Stomach (tissue), 4 donors: ENCODE measurements around the gene PHOSPHO1.

ENCODE experiments used
- EP300 ChIP-seq: sonication (generic); formaldehyde crosslinking; IDR thresholded peaks from one replicate; pipeline ENCODE4 v1.6.1; 2017; ENCODE audit warnings: antibody characterized with exemption
- POLR2A ChIP-seq, 4 donors: fragments of 450-650 bp; IDR thresholded peaks; one replicate each; pipeline ENCODE4 v1.6.1; 2016; ENCODE audit warnings: antibody characterized with exemption in 4 of 4, control low read depth in 2 of 4, mild to moderate bottlenecking in 1 of 4, moderate library complexity in 1 of 4
- POLR2AphosphoS5 ChIP-seq, 3 donors: sonication (generic); formaldehyde crosslinking; IDR thresholded peaks; one replicate each; pipeline ENCODE4 v1.6.1; 2016; ENCODE audit warnings: antibody characterized with exemption in 3 of 3
- TF ChIP-seq, protein P1 (sequence below), 7 experiments: fragments of 450-650 bp in 4 of 7; fragments of 200-600 bp in 3 of 7; sonication (generic) in 3 of 7; IDR thresholded peaks; one replicate each; pipeline ENCODE4 v1.5.1; 2016 to 2019; ENCODE audit warnings: antibody characterized with exemption in 7 of 7, control low read depth in 2 of 7, mild to moderate bottlenecking in 1 of 7

DNA sequence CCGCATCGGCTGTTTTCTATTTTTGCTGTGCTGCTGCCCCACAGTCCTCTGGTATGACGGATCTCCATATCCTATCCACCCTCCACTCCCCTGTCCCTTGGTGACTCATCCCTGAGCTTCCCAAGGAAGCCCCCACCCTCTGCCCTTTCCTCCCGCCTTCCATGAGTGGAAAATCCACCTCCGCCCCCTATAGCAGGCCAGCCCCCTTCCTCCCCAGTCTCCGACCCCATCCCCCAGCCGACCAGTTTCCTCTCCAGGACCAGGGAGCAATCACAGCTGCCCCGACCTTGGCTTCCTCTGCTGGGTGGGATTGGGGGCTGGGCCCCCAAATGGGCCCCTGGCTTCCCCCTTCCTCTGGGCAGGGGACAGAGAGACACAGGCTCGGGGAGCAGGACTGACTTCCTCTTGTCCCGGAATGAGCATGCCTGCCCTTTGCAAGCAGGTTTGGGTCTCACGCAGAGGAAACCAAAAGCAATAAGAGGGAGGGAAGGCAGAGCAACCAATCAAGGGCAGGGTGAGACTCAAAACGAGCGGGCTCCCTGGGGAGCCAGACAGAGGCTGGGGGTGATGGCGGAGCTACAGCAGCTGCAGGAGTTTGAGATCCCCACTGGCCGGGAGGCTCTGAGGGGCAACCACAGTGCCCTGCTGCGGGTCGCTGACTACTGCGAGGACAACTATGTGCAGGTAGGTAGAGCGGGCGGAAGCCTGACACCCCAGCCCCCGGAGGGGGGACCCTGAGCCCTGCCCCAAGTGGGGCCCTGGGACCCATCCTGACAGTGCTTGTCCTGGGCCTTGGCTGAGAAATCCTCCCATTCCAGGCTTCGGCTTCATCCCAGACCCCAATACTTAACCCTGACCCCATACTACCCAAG lies 20.2 kb downstream of the PHOSPHO1 start, which contains the start of the genes ABI3 and GNGT2:
- TF ChIP-seq, protein P1, sequence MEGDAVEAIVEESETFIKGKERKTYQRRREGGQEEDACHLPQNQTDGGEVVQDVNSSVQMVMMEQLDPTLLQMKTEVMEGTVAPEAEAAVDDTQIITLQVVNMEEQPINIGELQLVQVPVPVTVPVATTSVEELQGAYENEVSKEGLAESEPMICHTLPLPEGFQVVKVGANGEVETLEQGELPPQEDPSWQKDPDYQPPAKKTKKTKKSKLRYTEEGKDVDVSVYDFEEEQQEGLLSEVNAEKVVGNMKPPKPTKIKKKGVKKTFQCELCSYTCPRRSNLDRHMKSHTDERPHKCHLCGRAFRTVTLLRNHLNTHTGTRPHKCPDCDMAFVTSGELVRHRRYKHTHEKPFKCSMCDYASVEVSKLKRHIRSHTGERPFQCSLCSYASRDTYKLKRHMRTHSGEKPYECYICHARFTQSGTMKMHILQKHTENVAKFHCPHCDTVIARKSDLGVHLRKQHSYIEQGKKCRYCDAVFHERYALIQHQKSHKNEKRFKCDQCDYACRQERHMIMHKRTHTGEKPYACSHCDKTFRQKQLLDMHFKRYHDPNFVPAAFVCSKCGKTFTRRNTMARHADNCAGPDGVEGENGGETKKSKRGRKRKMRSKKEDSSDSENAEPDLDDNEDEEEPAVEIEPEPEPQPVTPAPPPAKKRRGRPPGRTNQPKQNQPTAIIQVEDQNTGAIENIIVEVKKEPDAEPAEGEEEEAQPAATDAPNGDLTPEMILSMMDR (IDR thresholded peaks at IDR 0.05) = no peak
- peak in 1 of 4 donors; percentile 33 for TF ChIP-seq POLR2A (IDR thresholded peaks at IDR 0.05)
- TF ChIP-seq POLR2AphosphoS5 (IDR thresholded peaks at IDR 0.05) = peak in 2 of 3 donors; percentile 70 to 73
- TF ChIP-seq EP300 = no peak
